Ishikawa (cell line): ENCODE data around the gene TRIM4.

Experiments
- CEBPB ChIP-seq: IDR thresholded peaks from 2 replicates; pipeline ENCODE4 v1.6.1; 2012
- CREB1 ChIP-seq: IDR thresholded peaks from 2 replicates; pipeline ENCODE4 v1.6.1; 2012; ENCODE audit warnings: low read depth
- EGR1 ChIP-seq: IDR thresholded peaks from 2 replicates; pipeline ENCODE4 v1.6.1; 2012
- EP300 ChIP-seq: IDR thresholded peaks from 2 replicates; pipeline ENCODE4 v1.6.1; 2012; ENCODE audit warnings: borderline replicate concordance
- FOXM1 ChIP-seq: IDR thresholded peaks from 2 replicates; pipeline ENCODE4 v1.6.1; 2012; ENCODE audit warnings: low read depth, borderline replicate concordance
- MAX ChIP-seq: IDR thresholded peaks from 2 replicates; pipeline ENCODE4 v1.6.1; 2012
- RAD21 ChIP-seq: IDR thresholded peaks from 2 replicates; pipeline ENCODE4 v1.6.1; 2012; ENCODE audit warnings: low read depth
- REST ChIP-seq: IDR thresholded peaks from 2 replicates; pipeline ENCODE4 v1.6.1; 2012; ENCODE audit warnings: low read depth, mild to moderate bottlenecking
- TAF1 ChIP-seq: IDR thresholded peaks from 2 replicates; pipeline ENCODE4 v1.6.1; 2012; ENCODE audit warnings: low read depth, mild to moderate bottlenecking
- TCF12 ChIP-seq: IDR thresholded peaks from 2 replicates; pipeline ENCODE4 v1.6.1; 2012; ENCODE audit warnings: low read depth
- TEAD4 ChIP-seq: IDR thresholded peaks from 2 replicates; pipeline ENCODE4 v1.6.1; 2012
- YY1 ChIP-seq: IDR thresholded peaks from 2 replicates; pipeline ENCODE4 v1.6.1; 2012; ENCODE audit warnings: low read depth
- ZBTB7A ChIP-seq: IDR thresholded peaks from 2 replicates; pipeline ENCODE4 v1.6.1; 2012; ENCODE audit warnings: low read depth

- TF ChIP-seq TEAD4 (no peak), MAX (no peak), EGR1 (no peak), EP300 (no peak), YY1 (no peak), REST (no peak), TAF1 (no peak), ZBTB7A (no peak), TCF12 (no peak), FOXM1 (no peak), CREB1 (no peak), RAD21 (no peak), CEBPB (no peak)
Measured at GRCh38 chr7:99897322-99898022, 21.9 kb downstream of the TRIM4 start.
